PC-3 (cell line): ENCODE results near the gene PHF12.

Experiments used
- CTCF ChIP-seq: fragments of 300-600 bp; sonication (generic); conservative IDR thresholded peaks from 2 replicates; pipeline ENCODE4 v1.5.1; 2017; ENCODE audit warnings: antibody characterized with exemption, low read depth, mild to moderate bottlenecking, low read length
- EZH2 ChIP-seq: fragments of 300-600 bp; sonication (generic); IDR thresholded peaks from one replicate; pipeline ENCODE4 v1.6.1; 2017; ENCODE audit warnings: antibody characterized with exemption, mild to moderate bottlenecking, low read length; ENCODE audit not compliant: unreplicated experiment

GRCh38 chr17:28906706-28907438, 44.4 kb downstream of the PHF12 start:
- TF ChIP-seq CTCF: no peak
- TF ChIP-seq EZH2: no peak
